ENCODE data around the gene RPL18.
"Not testable (repeated sequence)": the region's sequence is repeated elsewhere in the genome, so short reads cannot be mapped to it uniquely, and the experiment has no call there.

RPL18 gene

DNA sequence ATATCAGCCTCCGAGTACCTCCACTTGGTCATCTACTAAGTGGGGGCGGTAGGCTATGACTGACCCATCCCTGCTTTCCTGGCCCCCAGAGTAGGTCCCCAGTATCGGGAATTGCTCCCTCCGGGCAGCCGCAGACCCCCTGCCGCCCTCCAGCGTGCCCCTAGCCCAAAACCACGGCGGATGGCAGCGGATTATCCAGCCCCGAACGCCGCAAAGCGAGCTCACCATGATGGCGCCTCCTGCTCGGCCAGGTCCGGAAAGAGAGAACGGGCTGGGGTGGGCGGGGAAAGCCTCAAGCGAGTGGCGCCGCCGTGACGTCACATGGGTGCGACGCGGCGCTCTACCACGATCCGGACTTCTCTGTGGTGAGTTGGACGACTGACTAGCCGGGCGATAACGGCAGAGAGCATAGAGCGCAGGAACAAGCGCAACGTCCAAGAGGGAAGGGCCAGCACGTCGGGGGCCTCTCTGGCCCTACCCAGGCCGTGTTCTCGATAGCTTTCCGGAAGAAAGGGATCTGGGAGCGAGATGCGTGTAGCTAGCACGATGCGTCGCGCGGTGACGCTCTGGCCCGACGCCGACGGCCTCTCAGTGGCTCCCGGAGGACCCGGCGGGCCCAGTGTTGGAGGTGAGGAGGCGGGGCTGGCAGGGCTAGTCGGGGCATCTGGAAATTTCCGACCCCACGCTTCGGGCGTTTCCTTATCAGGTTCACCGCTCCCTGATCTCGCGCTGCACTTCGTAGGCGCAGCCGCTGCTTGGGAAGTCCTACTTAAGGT lies at the start of gene RPL18, which contains the start of gene SPHK2:
Gene RPL18, minus strand, starts transcription at position 263 of the 776 bp plus-strand sequence. Its CDS starts 35 bp downstream, at position 228.
Gene SPHK2, plus strand, starts transcription at position 591 of the 776 bp plus-strand sequence. CDS start 1,009 bp downstream, outside the sequence.
- peak; percentile 98 for DNase-seq

DNA sequence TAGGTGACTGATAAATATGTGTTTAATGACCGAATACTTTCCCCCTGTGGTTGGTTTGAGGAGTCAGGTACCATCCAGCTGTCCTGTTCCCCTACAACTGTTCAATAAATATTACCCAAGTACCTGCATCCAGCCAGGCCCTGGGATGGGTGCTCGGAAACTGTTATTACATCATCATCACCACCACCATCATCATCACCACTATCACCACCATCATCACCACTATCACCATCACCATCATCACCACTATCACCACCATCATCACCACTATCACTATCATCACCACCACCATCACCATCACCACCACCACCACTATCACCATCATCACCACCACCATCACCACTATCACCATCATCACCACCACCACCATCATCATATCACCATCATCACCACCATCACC lies 49.8 kb upstream of the RPL18 start:
- DNase-seq, result no peak

DNA sequence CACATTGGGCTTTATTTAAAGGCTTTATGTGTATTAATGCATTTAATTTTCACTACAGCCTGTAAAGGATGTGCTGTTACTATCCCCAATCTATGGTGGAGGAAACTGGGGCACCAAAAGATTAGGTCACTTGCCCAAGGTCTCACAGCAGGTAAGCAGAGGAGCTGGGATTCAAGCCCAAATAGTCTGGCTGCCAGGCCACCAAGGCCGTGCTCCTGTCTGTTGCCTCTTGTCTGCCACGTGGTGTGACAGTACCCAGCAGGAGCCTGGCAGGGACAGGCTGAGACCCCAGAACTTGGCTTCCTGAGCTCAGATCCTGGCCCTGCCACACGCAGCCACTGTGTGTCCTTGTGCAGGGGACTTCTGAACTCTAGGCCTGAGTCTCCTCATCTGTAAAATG lies 49.4 kb upstream of the RPL18 start:
- DNase-seq, result no peak

DNA sequence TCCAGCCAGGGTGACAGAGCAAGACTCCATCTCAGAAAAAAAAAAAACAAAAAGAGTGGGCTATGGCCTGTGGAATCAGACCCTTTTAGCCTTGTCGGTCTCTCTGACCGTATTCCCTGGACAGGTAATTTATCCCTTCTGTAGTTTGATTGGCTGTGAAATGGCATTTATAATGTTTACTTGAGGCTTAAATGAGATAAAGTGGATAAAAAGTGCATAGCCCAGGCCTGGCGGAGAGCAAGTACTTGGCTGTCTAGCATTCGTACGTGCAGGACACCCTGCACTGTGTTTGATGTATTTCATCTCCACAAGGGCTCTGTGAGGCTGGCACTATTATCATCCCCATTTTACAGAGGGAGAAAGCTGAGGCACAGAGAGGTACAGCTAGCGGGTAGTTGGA lies 46.8 kb upstream of the RPL18 start:
- no peak for DNase-seq

DNA sequence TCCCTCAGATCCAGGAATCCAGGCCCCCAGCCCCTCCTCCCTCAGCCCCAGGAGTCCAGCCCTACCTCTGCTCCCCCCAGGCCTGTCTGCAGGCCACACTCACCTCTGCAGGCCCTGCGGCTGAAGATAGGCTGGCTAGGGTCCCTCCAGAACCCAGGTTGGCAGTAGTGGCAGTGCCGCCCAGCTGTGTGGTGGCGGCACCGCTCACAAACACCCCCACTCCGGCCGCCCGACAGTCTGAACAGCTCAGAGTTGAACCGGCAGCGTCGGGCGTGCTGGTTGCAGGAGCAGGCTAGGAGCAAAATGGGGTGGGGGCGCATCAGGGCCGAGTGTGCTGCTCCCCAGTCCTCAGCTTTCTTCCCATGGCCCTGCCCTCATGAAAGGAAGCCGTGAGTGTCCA lies 45.5 kb upstream of the RPL18 start:
- DNase-seq, result no peak

DNA sequence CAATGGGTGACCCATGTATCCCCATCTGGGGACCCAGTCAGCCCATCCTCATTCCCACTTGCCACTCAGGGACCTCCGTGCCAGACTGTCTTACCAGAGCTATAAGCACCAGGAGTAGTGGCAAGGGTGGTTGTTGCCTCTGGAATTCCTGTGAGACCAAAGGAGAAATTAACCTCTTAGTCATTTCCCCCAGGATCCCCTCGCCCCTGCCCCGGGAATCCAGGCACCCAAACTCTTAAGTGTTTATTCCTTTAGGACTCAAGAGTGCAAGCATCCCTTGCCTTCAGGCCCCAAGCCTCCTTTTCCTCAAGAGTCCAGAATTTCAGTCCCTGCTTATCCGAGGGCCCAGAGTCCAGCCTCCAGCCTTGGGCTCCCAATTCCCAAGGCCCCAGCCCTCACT lies 44.7 kb upstream of the RPL18 start:
- no peak for DNase-seq

DNA sequence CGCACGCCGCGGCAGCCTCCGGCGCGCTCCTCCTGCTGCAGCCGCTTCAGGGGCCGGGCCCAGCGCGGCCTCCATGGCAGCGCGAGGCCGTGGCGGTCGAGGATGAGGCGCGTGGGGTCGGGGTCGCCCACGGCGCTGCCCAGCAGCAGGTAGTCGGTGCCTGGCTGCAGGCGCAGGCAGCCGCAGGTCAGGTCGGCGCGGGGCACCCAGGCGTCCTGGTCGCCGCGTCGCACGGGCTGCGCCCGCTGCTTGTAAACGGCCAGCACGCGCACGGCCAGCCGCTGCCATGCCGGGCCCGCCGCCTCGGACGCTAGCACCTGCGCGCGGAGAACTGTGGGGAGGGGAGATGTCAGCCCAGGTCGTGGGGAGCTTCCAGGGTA lies 42.7 kb upstream of the RPL18 start:
- no peak for DNase-seq

DNA sequence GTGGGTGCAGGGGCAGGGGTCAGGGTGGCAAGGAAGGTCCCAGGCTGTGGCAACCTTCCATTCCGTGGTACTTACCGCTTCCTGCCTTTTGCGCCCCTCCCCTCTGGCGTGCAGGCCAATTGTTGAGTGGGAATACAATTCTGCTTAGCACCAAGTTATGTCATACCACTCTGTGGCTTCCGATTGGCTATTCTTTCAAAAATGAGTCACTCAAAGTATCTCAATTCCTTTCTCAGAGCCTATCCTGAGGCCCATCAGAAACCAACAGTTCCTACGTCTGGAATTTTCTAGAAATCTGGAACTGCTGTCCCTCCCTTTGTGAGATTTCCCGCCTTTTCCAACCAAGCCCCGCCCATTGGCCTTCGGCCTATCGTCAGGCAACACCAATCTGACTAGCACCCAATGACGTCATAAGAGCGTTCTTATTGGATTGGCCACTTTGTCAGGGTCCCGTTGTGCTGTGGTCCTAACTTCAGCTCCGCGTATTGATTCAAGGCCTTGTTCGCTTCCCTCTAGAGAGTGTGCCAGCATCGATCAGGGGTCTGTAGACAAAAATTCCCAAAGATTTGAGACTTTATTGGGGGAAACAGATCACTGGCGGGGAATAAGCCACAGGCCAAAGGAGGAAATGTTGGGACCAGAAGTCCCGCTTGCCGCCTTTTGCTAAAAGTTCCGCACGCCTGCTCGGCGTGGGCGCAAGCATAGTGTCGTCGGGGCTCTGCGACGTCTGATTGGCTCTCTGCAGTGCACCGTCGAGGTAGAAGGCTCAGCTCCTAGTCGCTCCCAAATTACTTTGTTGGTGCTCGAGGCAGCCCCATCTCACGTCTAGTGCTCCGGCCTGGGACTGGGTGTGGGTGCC lies 42.1 kb upstream of the RPL18 start:
- no peak for DNase-seq

DNA sequence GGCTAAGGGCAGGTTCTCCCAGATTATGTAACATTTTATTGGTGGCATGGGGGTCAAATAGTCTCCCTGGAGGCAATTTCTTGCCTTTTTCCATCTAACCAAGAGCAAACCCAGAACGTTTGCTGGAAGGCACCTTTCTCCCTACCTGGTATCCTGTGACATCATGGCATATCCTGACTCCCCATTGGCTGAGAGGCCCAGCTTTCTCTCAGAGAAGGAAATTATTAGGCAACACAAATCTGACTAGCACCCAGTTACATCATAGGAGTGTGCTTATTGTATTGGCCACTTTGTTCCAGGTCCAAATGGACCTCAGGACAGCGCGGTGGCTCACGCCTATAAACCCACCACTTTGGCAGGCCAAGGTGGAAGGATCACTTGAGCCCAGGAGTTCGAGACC lies 40.8 kb upstream of the RPL18 start:
- no peak for DNase-seq

DNA sequence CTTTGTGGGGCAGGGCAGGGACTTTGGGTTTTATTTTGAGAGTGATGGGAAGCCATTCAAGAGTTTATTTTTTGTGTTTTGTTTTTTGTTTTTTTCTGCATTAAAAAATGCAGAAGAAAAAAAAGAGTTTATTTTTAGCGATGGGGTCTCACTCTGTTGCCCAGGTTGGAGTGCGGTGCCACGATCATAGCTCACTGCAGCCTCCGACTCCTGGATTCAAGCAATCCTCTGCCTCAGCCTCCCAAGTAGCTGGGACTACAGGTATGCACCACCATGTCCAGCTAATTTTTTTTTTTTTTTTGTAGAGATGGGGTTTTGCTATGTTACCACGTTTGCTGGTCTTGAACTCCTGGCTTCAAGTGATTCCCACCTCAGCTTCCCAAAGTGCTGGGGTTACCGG lies 39.5 kb upstream of the RPL18 start:
- no peak for DNase-seq

DNA sequence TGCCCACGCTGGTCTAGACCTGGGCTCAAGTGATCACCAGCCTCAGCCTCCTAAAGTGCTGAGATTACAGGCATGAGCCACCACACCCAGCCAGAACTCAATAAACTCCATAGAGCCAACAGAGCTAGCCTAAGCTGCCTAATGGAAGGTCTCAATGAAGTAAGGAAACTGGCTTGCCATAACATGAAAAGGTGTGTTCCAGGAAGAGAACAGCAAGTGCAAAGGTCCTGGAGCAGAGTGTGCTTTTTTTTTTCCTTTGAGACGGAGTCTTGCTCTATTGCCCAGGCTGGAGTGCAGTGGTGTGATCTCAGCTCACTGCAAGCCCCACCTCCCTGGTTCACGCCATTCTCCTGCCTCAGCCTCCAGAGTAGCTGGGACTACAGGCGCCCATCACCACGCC lies 38.9 kb upstream of the RPL18 start:
- DNase-seq, result not testable (repeated sequence)

DNA sequence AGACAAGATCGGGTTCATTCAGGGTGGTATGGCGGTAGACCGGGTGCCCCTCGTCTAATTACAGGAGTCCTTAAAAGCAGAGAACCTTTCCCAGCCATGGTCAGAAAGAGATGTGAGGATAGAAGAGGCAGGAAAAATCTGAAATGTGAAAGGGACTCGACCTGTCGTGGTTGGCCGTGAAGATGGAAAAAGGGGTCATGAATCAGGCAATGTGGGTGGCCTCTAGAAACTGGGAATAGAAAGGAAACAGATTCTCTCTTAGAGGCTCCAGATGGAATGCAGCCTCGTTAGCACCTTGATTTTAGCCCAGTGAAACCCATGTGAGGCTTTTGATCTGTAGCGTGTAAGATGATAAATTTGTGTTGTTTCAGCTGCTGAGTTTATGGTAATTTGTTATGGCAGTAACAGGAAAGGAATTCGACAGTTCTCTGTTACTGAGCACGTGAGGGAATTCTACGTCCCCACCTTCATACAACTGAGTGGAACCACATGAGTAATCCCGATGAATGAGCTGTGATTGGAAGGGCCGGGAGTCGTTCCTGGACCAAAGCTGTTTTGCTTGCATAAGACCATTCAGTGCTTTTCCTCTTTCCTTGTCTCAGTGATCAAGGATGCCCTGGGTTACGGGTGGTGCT lies 38.0 kb upstream of the RPL18 start:
- peak; percentile 47 for DNase-seq

DNA sequence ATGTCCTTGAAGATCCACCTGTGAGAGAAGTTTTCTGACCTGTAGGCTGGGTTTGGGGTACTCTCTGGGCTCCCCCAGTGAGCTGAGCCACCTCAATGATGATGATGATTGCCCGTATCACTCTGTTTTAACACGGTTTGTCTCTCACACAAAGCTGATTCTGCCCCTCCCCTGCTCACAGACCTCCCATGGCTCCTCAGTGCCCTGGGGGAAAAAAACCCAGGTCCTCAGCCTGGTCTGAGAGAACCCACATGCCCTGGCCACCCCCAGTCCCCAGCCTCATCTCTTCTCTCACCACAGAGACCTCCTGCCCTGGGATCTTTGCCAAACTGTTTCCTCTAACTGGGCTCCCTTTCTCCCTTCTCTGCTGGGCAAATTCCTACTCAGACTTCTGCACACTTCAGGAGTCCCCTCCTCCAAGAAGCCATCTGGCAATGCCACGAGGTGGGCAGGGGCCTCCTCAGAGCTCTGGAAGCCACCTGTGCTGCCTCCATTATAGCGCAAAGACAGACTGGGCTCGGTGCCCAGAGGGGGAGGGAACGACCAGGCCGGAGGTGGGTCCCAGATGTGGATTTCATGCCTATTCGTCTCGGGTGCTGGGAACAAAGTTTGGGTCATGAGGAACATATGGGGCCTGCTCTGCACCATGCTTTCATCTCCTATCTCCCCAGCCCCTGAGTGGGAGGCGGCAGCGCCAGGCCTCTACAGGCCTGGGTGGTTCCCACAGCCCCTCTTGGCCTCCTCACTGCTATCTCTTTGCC lies 35.5 kb upstream of the RPL18 start:
- no peak for DNase-seq

DNA sequence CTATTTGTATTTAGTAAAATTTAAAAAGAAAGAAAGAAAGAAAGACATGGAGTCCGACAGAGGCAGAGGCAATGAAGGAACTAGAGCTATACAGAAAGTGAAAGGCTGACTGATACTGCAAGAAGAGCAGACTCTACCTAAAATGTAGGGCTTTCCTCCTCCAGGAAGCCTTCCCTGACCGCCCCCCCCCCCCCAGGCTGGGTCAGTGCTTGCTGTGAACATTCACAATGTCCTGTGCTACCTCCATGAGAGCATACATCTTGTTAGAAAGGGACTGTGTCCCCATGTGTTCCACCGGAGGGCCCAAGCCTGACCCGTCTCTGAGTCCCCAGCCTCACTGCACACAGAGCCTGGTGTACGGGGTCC lies 32.7 kb upstream of the RPL18 start:
- DNase-seq, result no peak

DNA sequence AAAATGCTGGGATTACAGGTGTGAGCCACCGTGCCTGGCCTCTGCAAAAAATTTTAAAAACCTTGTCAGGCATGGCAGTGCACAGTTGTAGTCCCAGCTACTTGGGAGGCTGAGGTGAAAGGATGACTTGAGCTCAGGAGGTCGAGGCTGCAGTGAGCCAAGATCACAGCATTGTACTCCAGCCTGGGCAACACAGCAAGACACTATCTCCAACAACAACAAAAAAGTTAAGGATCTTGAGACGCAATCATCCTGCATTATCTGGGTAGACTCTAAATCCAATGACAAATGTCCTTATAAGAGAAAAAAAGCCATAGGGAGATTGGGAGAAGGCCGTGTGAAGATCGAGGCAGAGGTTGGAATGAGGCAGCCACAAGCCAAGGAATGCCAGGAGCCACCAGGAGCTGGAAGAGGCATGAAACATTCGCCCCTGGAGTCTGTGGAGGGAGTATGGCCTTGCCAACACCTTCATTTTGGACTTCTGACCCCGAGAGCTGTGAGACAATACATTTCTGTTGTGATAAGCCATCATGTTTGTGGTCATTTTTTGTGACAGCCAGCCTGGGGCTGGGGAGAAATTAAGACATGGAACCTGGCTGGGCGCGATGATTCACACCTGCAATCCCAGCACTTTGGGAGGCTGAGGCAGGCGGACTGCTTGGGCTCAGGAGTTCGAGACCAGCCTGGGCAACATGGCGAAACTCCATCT lies 32.1 kb upstream of the RPL18 start:
- DNase-seq, result no peak

DNA sequence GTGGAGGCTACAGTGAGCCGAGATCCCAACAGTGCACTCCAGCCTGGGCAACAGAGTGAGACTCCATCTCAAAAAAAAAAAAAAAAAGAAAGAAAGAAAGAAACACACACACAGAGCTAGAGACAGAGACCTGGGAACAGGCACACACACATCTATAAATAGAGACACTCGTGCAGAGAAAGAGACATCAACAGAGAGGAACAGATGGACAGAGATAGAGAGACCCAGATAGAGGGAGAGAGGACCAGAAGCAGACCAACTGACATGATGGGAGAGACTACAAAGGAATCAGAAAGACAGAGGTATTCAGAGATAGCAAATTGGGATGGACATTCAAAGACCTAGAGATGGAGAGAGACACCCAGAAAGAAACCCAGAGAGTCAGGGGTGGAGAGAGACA lies 29.2 kb upstream of the RPL18 start:
- no peak for DNase-seq

DNA sequence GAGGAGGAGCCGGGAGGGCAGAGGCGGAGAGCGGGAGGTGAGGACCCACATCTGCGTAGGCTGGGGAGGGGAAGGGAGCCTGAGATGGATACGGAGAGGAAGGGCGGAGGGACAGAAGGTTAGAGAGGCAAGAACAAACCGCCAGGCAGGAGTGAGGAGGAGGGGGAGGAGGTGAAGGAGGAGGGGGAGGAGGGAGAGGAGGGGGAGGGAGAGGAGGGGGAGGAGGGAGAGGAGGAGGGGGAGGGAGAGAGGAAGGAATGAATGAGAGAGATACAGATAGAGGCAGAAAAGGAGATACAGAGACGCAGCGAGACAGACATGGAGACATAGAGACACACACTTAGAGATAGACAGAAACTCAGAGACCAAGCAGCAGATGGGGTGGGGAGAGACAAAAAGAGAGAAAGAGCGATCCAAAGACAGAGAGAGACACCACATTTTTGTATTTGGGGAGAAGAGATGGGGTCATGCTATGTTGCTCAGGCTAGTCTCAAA lies 27.8 kb upstream of the RPL18 start:
- DNase-seq, result no peak

DNA sequence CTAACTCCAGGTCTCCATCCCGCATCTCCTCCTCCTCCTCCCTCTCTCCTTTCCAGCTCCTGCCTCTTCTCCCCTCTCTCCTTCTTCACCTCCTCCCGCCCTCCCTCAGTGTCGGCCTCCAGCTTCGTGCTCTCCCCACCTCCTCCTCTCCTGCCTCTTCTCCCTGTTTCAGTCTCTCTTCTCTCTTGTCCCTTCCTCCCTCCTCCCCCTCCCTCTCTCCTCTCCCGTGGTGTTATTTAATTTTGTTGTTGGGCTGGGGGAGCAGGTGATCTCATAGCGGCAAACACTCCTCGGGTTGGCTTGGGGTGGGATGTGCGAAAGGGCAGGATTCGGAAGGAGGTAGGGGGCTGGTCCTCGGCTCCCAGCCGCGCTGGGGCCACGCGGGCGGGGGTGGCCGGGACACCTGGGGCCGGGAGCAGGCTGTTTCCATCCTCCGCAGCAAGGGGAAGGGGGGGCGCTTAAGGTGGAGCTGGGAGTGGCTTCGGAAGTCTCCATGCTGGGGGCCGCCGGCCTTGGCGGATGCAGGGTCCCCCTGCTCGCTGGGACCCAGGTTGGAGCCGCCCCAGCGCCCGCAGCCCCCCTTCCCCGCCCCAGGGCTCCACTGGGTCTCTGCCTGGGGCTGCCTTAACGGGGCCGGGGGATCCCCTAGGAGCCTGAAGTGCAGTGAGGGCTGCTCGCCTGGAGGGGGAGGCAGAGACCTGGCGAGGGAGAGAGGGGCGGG lies 27.2 kb upstream of the RPL18 start, which contains the start of gene CA11:
Gene CA11, minus strand, starts transcription at position 187 of the 721 bp plus-strand sequence. CDS start 555 bp downstream, outside the sequence.
- peak; percentile 22 for DNase-seq

DNA sequence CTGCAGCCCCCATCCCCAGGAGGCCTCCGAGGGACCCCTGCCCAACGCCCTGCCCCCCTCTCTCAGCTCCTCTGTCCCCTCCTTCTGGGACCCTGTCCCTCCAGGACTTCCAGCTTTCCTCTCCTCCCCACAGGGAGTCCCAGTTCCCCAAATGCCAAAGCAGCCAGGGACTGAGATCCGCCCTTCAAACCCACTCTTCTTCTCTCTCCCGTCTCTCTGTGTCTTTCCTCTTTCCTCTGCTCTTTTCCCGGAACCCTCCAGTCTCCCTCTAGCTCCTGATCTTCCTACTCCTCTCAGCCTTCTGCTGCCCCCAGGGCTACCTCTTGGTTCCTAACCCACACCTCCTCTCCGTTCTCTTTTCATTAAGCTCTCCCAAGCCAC lies 26.6 kb upstream of the RPL18 start:
- no peak for DNase-seq

DNA sequence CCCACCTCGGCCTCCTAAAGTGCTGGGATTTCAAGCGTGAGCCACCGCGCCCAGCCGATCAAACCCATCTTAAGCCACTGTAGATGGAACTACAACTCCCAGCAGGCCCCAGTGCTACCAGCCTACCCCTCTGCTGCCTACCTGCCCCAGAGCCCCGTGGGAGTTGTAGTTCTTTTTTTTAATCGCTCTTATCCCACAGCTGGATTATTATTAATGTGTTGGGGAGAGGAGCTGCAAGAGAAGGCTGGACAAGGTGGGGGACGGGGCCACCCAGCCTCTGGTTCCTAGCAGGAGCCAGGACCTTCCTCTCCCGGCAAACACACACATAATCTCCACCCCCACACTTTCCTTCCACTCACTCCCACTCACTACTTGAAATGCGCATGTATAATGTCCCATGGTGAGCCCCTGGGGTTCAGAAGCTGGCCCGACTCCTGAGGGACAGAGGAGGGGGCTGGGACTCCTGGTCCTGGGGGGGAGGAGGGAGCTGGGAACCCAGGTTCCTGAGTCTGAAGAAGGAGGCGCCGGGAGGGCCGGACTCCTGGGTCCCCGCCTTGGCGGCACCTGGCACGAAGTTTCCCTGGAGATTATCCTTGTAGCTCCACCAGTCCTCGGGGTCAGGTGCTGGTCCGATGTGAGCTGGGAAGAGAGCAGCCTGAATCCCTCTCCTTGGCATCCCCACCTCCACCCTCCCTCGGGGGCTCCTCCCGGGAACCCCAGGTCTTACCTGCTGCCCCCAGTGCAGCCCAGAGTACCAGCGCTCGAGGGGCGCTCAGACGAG lies 26.1 kb upstream of the RPL18 start:
- DNase-seq, result peak; percentile 24

All from amniotic stem cell (primary cell).